A673 (cell line): ENCODE data around the gene MAEL.

Experiments
- EZH2 ChIP-seq: fragments of 200-600 bp; sonication (generic); IDR thresholded peaks from 2 replicates; pipeline ENCODE4 v1.6.1; 2017; ENCODE audit warnings: borderline replicate concordance, low read depth, mild to moderate bottlenecking, mixed read lengths, antibody characterized with exemption, low read length; ENCODE audit not compliant: poor library complexity, severe bottlenecking
- TF ChIP-seq, protein P1 (sequence below): fragments of 300-800, 200-600 bp; sonication (generic); conservative IDR thresholded peaks from 2 replicates; pipeline ENCODE4 v1.5.1; 2017; ENCODE audit warnings: low read depth, mild to moderate bottlenecking, antibody characterized with exemption, low read length, moderate library complexity, mixed read lengths

DNA sequence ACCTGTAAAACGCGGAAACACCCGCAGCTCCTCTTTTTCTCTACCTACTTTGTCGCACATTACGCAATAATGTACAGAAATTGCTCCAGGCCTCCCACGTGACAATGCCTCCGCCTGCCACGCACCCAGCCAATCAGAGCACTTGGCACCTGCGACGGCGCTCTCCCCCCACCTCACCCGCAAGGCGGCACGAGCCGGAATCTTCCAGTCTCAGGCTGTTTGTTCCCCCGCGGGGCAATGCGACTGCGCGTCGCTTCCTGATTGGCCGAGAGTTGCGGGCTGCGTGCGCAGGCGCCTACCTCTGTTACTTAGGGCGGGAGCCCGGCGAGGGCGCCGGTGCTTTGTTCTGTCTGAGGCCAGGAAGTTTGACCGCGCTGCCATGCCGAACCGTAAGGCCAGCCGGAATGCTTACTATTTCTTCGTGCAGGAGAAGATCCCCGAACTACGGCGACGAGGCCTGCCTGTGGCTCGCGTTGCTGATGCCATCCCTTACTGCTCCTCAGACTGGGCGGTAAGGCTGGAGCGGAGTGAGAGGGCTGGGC lies at the start of gene MAEL:
- TF ChIP-seq, protein P1, sequence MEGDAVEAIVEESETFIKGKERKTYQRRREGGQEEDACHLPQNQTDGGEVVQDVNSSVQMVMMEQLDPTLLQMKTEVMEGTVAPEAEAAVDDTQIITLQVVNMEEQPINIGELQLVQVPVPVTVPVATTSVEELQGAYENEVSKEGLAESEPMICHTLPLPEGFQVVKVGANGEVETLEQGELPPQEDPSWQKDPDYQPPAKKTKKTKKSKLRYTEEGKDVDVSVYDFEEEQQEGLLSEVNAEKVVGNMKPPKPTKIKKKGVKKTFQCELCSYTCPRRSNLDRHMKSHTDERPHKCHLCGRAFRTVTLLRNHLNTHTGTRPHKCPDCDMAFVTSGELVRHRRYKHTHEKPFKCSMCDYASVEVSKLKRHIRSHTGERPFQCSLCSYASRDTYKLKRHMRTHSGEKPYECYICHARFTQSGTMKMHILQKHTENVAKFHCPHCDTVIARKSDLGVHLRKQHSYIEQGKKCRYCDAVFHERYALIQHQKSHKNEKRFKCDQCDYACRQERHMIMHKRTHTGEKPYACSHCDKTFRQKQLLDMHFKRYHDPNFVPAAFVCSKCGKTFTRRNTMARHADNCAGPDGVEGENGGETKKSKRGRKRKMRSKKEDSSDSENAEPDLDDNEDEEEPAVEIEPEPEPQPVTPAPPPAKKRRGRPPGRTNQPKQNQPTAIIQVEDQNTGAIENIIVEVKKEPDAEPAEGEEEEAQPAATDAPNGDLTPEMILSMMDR = no peak
- no peak for TF ChIP-seq EZH2
